Tibial nerve (tissue), 4 donors: ENCODE measurements around the gene UTRN.

ENCODE experiments used
- EP300 ChIP-seq, 2 donors: sonication (generic); formaldehyde crosslinking; IDR thresholded peaks; one replicate each; pipeline ENCODE4 v1.6.1; 2017; ENCODE audit warnings: antibody characterized with exemption in 2 of 2, mild to moderate bottlenecking in 1 of 2
- POLR2A ChIP-seq, 2 donors: fragments of 450-650 bp; IDR thresholded peaks; one replicate each; pipeline ENCODE4 v1.6.1; 2017; ENCODE audit warnings: antibody characterized with exemption in 2 of 2, mild to moderate bottlenecking in 2 of 2, moderate library complexity in 2 of 2
- TF ChIP-seq, protein P1 (sequence below), 5 experiments: fragments of 200-600 bp in 3 of 5; fragments of 450-650 bp in 2 of 5; sonication (generic) in 3 of 5; IDR thresholded peaks; one replicate each; pipeline ENCODE4 v1.5.1; 2016 to 2019; ENCODE audit warnings: antibody characterized with exemption in 5 of 5, mild to moderate bottlenecking in 3 of 5, moderate library complexity in 2 of 5

- TF ChIP-seq, protein P1, sequence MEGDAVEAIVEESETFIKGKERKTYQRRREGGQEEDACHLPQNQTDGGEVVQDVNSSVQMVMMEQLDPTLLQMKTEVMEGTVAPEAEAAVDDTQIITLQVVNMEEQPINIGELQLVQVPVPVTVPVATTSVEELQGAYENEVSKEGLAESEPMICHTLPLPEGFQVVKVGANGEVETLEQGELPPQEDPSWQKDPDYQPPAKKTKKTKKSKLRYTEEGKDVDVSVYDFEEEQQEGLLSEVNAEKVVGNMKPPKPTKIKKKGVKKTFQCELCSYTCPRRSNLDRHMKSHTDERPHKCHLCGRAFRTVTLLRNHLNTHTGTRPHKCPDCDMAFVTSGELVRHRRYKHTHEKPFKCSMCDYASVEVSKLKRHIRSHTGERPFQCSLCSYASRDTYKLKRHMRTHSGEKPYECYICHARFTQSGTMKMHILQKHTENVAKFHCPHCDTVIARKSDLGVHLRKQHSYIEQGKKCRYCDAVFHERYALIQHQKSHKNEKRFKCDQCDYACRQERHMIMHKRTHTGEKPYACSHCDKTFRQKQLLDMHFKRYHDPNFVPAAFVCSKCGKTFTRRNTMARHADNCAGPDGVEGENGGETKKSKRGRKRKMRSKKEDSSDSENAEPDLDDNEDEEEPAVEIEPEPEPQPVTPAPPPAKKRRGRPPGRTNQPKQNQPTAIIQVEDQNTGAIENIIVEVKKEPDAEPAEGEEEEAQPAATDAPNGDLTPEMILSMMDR (IDR thresholded peaks at IDR 0.05), result no peak
- TF ChIP-seq EP300 (IDR thresholded peaks at IDR 0.05), result no peak
- TF ChIP-seq POLR2A (IDR thresholded peaks at IDR 0.05), result no peak
Measured at GRCh38 chr6:144311361-144311760, 26.2 kb downstream of the UTRN start.
